HCEC 1CT (cell line): ENCODE measurements around the gene OR11G2.
"Not testable (repeated sequence)": the region's sequence is repeated elsewhere in the genome, so short reads cannot be mapped to it uniquely, and the experiment has no call there.

Source experiments
- DNase-seq: peaks from one replicate; pipeline ENCODE4 v3.0.0-alpha.2; 2017

The OR11G2 gene

GRCh38 chr14:20190596-20190995 is at the start of gene OR11G2:
OR11G2 (plus strand) TSS chr14:20190896; CDS start chr14:20197438, 6,542 bp downstream.
- no peak for DNase-seq

DNA sequence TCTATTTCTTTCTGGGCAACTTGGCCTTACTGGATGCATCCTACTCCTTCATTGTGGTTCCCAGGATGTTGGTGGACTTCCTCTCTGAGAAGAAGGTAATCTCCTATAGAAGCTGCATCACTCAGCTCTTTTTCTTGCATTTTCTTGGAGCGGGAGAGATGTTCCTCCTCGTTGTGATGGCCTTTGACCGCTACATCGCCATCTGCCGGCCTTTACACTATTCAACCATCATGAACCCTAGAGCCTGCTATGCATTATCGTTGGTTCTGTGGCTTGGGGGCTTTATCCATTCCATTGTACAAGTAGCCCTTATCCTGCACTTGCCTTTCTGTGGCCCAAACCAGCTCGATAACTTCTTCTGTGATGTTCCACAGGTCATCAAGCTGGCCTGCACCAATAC is 46.8 kb upstream of the OR11G2 start:
- DNase-seq = no peak

GRCh38 chr14:20144820-20145219 is 45.9 kb upstream of the OR11G2 start:
- no peak for DNase-seq

- no peak for DNase-seq
Measured at GRCh38 chr14:20164462-20164861, 26.2 kb upstream of the OR11G2 start.

DNA sequence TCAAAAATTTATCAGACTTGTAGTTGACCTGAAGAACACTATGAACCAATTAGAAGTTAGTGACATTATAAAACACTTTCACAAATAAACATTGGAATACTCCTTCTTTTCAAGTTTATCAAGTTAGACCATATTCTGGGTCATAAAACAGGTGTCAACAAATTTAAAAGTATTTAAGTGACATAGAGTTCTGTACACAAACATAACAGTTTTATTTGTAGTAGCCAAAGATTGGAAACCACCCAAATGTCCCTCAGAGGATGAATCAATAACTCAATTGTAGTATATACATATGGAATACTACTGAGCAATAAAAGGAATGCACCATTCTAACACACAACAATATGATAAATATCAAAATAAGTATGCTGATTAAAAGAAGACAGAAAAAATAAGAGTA is 23.6 kb upstream of the OR11G2 start:
- DNase-seq = no peak

GRCh38 chr14:20169852-20170251 is 20.8 kb upstream of the OR11G2 start:
- DNase-seq = peak; percentile 34

DNA sequence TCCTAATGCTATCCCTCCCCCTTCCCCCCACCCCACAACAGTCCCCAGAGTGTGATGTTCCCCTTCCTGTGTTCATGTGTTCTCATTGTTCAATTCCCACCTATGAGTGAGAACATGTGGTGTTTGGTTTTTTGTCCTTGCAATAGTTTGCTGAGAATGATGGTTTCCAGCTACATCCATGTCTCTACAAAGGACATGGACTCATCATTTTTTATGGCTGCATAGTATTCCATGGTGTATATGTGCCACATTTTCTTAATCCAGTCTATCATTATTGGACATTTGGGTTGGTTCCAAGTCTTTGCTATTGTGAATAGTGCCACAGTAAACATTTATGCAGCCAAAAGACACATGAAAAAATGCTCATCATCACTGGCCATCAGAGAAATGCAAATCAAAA is 16.5 kb upstream of the OR11G2 start:
- DNase-seq = not testable (repeated sequence)

DNA sequence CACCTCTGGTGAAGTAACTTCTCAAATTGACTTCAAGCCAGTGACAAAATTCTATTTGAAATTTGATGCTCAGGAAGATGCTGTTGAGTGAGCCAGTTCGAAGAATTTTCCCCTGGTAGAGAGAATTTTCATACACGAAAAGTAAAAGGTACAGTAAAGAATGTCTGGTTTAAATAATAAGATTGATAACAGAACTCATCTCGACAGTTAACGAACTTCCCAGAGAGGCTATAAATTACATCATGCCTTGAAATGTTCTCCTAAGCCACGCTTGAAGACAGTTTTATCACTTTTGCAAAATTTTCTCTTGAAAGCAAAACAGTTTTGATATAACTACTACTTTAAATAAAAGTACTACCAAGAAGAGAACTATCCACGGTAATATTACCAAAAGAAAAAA is 14.4 kb upstream of the OR11G2 start:
- DNase-seq = no peak

GRCh38 chr14:20177433-20177974 is 13.2 kb upstream of the OR11G2 start:
- DNase-seq = no peak

- DNase-seq = no peak
Measured at GRCh38 chr14:20179218-20179617, 11.5 kb upstream of the OR11G2 start.

DNA sequence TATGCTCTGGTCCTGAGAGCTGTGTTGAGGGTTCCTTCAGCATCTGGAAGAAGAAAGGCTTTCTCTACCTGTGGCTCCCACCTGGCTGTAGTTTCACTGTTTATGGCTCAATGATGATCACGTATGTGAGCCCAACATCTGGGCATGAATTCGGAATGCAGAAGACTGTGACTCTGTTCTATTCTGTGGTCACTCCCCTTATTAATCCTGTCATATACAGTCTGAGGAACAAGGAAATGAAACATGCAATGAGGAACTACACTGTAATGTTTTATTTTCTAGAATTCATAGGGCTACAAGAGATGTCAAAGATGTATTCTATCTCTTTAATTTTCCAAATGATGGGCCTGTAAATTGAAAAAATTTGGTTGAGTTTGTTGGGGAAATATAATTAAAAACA is 10.8 kb upstream of the OR11G2 start:
- no peak for DNase-seq

DNA sequence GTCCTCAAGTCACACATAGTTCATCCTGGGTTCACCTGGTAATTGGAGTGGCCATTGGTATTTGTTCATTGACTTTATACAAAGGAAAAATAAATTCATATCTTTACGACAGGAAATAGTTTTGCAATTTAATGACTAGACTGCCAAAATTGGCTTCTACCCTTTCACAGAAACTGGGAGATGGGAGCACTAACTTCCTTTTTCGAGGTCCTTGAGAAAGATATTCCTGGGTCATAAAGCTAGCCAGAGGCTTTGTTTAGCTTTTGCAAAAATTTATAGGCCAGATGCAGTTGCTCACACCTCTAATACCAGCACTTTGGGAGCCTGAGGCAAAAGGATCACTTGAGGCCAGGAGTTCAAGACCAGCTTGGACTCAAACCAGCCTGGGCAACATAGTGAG is 10.2 kb upstream of the OR11G2 start:
- DNase-seq = no peak

DNA sequence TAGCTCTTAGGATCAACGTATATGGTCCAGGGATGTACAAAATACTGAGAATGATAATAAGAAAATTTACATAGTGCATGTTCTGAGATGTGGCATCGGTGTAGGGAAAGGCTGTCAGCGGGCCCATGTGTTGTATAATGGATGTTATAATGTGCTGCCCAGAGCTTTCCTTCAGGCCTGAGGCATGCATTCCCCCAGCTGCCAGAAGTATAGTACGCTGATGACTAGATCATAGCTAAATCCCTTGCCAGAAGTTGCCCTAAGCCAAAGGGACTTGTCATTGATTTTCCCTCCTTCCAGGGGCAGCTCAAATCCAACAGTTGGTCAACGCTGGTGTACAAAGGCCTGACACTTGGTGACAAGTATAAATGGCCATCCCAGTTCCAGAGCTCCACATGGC is 6.5 kb upstream of the OR11G2 start:
- no peak for DNase-seq

GRCh38 chr14:20191396-20191795 is 700 bp downstream of the OR11G2 start:
- no peak for DNase-seq

DNA sequence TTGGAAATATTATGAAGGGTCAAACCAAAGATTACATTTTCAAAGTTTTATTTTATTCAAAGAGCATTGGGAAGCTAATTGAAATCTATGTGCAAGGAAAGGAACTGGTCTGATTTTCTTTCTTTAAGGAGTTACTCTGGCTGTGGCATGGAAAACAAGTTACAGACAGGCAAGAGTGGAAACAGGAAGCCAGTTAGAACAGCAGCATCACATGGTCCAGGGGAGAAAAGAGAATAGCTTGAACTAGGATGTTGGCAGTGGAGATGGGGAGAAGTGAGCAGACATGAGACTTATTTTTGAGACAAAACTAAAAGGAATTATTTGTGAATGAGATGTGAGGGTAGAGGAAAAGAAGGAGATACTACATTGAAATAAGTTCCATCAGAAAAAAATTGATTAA is 3.4 kb downstream of the OR11G2 start:
- DNase-seq = no peak

- not testable (repeated sequence) for DNase-seq
Measured at GRCh38 chr14:20195170-20195569, 4.5 kb downstream of the OR11G2 start.

DNA sequence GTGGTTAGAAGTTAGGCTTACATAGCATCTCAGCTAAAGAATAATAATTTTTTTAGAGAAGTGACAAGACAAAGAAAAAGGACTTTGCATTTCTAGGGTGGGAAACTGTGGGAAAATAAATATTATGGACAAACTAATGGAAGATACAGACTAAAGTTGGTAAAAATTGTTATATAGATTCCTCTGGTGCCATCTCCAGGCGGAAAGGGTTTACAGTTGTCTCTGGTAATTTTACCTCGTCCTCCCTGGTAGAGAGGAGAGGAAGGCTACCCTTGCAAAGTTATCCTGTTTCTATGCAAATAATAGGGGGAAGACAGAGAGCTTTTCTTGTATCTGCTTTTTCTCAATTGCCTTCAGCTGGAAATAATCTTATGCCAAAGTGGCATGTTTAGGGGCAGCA is 5.2 kb downstream of the OR11G2 start:
- no peak for DNase-seq

DNA sequence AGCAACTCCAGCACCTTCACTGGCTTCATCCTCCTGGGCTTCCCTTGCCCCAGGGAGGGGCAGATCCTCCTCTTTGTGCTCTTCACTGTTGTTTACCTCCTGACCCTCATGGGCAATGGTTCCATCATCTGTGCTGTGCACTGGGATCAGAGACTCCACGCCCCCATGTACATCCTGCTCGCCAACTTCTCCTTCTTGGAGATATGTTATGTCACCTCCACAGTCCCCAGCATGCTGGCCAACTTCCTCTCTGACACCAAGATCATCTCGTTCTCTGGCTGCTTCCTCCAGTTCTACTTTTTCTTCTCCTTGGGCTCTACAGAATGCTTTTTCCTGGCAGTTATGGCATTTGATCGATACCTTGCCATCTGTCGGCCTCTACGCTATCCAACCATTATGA is 6.8 kb downstream of the OR11G2 start:
- DNase-seq = no peak

DNA sequence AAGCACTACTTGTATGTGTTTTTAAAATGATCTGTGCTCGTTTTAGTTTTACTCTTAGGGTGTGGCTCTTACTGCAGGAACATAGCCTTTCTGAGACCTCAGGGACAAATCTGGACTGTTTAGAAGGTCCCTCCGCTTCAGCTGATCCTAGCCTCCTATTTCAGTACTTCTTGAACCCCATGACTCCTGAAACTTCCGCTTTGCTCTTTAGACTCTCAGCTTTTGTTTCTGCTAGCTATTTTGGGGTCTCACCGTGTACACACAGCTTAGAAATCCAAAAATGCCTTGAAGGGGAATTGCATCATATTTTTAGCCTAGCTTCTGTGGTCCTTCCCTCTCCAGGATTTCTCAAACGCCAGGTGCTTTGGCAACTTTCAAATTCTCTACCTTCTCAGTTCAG is 8.3 kb downstream of the OR11G2 start:
- DNase-seq = no peak

- DNase-seq = no peak
Measured at GRCh38 chr14:20204721-20205120, 14.0 kb downstream of the OR11G2 start.

- DNase-seq = no peak
Measured at GRCh38 chr14:20209595-20209994, 18.9 kb downstream of the OR11G2 start.

- not testable (repeated sequence) for DNase-seq
Measured at GRCh38 chr14:20212406-20212805, 21.7 kb downstream of the OR11G2 start.

DNA sequence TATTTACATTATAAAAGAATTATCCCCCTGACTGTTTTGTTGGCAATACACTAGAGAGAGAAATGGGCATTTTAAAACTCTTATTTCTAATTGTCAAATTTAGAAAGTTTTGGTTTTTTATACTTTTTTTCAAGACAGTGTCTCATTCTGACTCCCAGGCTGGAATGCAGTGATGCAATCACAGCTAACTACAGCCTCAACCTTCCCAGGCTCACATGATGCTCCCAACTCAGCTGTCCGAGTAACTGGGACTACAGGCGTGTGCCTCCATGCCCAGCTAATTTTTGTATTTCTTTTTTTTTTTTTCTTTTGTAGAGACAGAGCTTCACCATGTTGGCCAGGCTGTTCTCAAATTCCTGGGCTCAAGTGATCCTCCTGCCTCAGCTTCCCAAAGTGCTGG is 24.5 kb downstream of the OR11G2 start:
- no peak for DNase-seq

DNA sequence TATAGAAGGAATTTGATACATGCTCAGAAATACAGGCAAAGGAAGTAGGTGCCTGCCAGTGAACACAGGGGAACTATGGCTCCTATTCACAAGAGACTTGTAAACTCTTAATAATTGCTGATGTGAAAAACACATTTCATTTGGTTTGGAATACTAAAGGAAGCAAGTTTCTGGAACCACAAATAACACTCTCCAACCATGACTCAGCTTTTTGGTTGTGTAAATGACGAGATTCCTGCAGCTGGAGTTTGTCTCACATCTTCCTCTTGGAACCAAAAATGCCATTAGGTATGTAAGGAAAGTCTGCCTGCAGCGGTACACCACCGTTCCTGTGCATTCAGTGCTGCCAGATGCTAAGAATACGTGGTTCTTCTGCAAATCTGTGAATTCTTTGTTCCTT is 28.3 kb downstream of the OR11G2 start:
- DNase-seq = no peak

DNA sequence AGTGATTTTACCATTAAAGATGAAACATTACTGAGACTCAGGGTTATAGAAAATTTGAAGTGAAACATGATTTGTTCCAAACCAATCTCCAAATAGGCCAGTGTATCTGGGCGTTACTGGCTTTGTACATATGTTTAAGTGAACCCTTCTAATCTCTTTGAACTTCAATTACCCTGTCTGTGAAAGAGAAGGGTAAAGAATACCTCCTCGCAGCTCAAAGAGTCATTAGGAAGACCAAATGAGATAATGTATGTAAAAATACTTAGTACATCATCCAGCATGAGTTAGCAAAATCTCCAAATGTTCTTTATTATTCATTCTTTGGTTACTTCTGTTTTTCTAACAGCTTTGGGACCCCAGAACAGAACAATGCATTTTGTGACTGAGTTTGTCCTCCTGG is 32.7 kb downstream of the OR11G2 start, which contains the start of gene OR11H6:
Gene OR11H6, plus strand, starts transcription at position 301 of the 400 bp plus-strand sequence. Its CDS starts 0 bp downstream, at position 301.
- no peak for DNase-seq

GRCh38 chr14:20228681-20229080 is 38.0 kb downstream of the OR11G2 start, which contains the start of gene OR11H7:
OR11H7 (plus strand) TSS chr14:20228981.
- no peak for DNase-seq
